NCI-H1105 treated with DMSO at 0.1 percent for 48 hours (cell line): Measurements from ENCODE around the gene PALM3.
"Not testable (repeated sequence)": the region's sequence is repeated elsewhere in the genome, so short reads cannot be mapped to it uniquely, and the experiment has no call there.

Experiments
- DNase-seq: peaks from one replicate; lab custom pipeline; 2025; lab: John Stamatoyannopoulos, UW

The PALM3 gene

GRCh38 chr19:14058182-14059092, 3.4 kb downstream of the PALM3 start:
- DNase-seq, result no peak

GRCh38 chr19:14056741-14057356, 5.0 kb downstream of the PALM3 start:
- no peak for DNase-seq

DNA sequence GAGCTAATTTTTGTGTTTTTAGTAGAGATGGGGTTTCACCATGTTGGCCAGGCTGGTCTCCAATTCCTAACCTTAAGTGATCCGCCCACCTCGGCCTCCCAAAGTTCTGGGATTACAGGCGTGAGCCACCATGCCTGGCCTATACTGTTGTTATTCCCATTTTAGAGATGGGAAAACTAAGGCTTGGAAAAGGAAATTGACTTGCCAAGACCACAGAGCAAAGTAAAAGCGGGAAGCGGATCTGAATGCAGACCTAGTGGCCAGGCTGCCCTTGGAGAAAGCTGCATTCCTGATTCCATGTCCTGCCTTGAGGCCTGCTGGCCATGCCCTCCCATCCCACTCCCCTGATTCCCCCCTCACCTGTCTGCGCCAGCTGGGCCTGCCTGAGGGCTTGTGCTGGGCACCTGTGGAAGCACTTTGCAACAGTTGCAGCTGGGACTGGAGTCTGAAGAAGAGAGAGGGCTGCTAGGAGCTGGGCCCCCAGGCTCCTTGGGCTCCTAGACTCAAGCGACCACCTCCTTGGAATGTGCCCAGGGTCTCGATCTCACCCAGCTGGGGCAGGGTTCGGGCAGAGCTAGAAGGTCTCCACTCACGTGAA, 5.7 kb downstream of the PALM3 start:
- DNase-seq, result no peak

- no peak for DNase-seq
Observed at GRCh38 chr19:14055396-14055795, 6.5 kb downstream of the PALM3 start.

DNA sequence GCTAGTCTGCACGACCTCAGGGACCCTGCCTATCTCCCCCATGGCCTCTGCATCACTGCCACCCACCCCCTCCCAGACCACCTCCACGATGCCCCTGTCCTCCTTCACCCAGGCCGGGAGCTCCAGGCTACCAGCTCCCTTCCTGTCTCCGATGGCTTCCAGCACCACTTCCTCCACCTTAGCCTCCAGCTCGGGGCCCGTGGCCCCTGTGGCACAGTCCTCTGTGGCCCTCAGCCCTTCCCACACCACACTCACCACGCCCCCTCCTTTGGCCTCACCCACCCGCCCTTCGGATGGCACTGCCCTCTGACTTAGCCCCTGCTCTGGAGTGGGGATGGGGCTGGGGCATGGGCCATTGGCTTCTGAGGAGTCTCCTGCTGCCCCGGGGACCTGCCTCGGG, 7.2 kb downstream of the PALM3 start:
- DNase-seq, result no peak

GRCh38 chr19:14054099-14054498, 7.8 kb downstream of the PALM3 start:
- DNase-seq, result no peak

DNA sequence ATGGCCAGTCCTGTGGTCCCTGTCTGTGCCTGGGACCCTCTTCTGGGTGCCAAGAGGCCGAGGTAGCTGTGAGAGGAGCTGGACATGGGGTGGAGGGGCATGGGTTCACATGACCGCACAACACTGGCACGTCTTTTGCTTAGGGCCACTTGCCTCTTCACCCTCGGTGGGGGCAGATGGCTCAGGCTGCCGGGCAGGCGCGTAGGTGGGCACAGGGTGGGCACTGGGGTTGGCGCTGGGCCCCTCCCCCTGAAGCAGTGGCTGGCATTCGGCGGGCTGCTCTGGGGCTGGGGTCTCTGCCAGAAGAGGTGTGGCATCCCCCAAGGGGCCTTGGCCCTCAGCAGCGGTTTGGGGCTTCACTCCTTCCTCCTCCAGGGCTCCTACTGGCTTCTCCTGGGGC, 8.4 kb downstream of the PALM3 start:
- DNase-seq, result no peak

- no peak for DNase-seq
Observed at GRCh38 chr19:14053032-14053431, 8.8 kb downstream of the PALM3 start.

GRCh38 chr19:14052470-14052869, 9.4 kb downstream of the PALM3 start:
- DNase-seq, result no peak

- no peak for DNase-seq
Observed at GRCh38 chr19:14051980-14052379, 9.9 kb downstream of the PALM3 start.

DNA sequence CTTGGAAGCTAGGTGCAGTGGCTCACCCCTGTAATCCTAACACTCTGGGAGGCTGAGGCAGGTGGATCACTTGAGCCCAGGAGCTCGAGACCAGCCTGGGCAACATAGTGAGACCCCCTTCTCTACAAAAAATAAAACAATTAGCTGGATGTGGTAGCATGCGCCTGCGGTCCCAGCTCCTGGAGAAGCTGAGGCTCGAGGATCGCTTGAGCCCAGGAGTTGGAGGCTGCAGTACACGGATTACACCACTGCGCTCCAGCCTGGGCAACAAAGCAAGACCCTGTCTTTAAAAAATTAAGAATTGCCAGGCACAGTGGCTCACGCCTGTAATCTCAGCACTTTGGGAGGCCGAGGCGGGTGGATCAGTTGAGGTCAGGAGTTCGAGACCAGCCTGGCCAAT, 10.9 kb downstream of the PALM3 start:
- DNase-seq, result not testable (repeated sequence)

DNA sequence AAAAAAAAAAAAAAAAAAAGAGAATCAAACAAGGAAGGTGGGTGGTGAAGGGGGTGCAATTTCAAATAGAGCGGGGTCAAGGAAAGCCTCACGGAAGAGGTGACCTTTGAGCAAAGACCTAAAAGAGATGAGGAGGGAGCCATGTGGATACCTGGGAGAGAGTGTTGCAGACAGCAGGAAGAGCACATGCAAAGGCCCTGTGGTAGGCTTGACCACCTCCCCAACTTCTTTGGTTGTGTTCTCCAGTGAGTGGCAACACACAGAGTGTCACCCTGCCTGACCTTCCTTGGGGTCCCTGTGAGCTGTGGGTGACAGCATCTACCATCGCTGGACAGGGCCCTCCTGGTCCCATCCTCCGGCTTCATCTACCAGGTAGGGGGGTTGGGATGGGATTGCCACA, 11.4 kb downstream of the PALM3 start:
- DNase-seq, result no peak

- DNase-seq, result no peak
Observed at GRCh38 chr19:14048443-14049153, 13.3 kb downstream of the PALM3 start.

DNA sequence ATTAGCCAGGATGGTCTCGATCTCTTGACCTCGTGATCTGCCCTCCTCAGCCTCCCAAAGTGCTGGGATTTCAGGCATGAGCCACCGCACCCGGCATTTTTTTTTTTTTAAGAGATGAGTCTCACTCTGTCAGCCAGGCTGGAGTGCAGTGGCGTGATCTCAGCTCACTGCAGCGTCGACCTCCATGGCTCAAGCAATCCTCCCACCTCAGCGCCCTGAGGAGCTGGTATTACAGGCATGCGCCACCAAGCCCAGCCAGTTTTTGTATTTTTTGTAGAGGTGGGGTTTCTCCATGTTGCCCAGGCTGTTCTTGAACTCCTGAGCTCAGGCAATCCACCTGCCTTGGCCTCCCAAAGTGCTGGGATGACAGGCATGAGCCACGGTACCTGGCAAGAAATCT, 14.0 kb downstream of the PALM3 start:
- not testable (repeated sequence) for DNase-seq

- peak; percentile 45 for DNase-seq
Observed at GRCh38 chr19:14042659-14043608, 18.9 kb downstream of the PALM3 start.

DNA sequence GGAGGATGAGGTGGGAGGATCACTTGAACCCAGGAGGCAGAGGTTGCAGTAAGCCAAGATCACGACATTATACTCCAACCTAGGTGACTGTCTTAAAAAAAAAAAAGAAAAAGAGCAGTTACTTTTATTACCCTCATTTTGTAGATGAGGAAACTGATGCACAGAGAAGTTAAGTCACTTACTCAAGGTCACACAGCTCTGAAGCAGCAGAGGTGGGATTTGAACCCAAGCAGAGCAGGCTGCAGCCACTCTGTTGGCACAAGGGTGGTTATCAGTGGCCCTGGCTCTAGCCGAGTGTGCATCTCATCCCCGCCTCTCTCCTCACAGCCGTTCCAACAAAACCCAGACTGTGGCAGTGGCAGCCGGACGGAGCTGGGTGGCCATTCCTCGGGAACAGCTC, 22.7 kb downstream of the PALM3 start:
- no peak for DNase-seq

GRCh38 chr19:14035706-14036105, 26.2 kb downstream of the PALM3 start:
- no peak for DNase-seq

GRCh38 chr19:14035159-14035558, 26.7 kb downstream of the PALM3 start:
- DNase-seq, result not testable (repeated sequence)

- DNase-seq, result no peak
Observed at GRCh38 chr19:14033946-14034345, 27.9 kb downstream of the PALM3 start.

- DNase-seq, result peak; percentile 59
Observed at GRCh38 chr19:14031719-14032480, 30.0 kb downstream of the PALM3 start, which contains the start of gene IL27RA. IL27RA (plus strand) TSS chr19:14031762; CDS start chr19:14031873, 111 bp downstream.
